GM23338 (cell line): Measurements from ENCODE around the gene ZMYND8. TPM values are rescaled to one million over a fixed set of nuclear protein-coding genes. Genes with fewer than 3 reads are reported as not detected.

Experiments used
- ATAC-seq: fragments of 200-7000 bp; cut with Tn5 transposase; 3 replicates; pipeline ENCODE4 v1.9.1; 2020
- DNase-seq: peaks from one replicate; pipeline ENCODE4 v3.0.0-alpha.2; 2015; ENCODE audit warnings: low spot score
- H2AFZ ChIP-seq: fragments of 200-600 bp; sonication (generic); 2 replicates; pipeline ENCODE4 v1.8.0; 2016; ENCODE audit warnings: antibody characterized with exemption, mild to moderate bottlenecking, moderate library complexity
- H3F3A ChIP-seq: fragments of 200-600 bp; sonication (generic); replicated peaks from 2 replicates; pipeline ENCODE4 v1.8.0; 2017; ENCODE audit warnings: antibody characterized with exemption, mixed run types, low read depth
- H3K27ac ChIP-seq: fragments of 200-600 bp; sonication (generic); 2 replicates; pipeline ENCODE4 v1.6.1; 2016; ENCODE audit warnings: low read depth
- H3K27me3 ChIP-seq: fragments of 200-600 bp; sonication (generic); 2 replicates; pipeline ENCODE4 v1.8.0; 2016; ENCODE audit warnings: mild to moderate bottlenecking, mixed run types, moderate library complexity; ENCODE audit not compliant: insufficient read depth
- H3K36me3 ChIP-seq: fragments of 200-600 bp; sonication (generic); 2 replicates; pipeline ENCODE4 v1.8.0; 2016; ENCODE audit warnings: mild to moderate bottlenecking; ENCODE audit not compliant: insufficient read depth
- H3K4me1 ChIP-seq: fragments of 200-600 bp; sonication (generic); 2 replicates; pipeline ENCODE4 v1.8.0; 2016; ENCODE audit warnings: mild to moderate bottlenecking, moderate library complexity; ENCODE audit not compliant: insufficient read depth
- H3K4me2 ChIP-seq: fragments of 200-600 bp; sonication (generic); 2 replicates; pipeline ENCODE4 v1.7.1; 2017; ENCODE audit warnings: mixed run types
- H3K4me3 ChIP-seq: fragments of 200-600 bp; sonication (generic); 2 replicates; pipeline ENCODE4 v1.6.1; 2016; ENCODE audit warnings: mixed run types
- H3K79me2 ChIP-seq: fragments of 200-600 bp; sonication (generic); replicated peaks from 2 replicates; pipeline ENCODE4 v1.8.0; 2017; ENCODE audit warnings: mild to moderate bottlenecking; ENCODE audit not compliant: insufficient read depth
- H3K9me2 ChIP-seq: fragments of 200-600 bp; sonication (generic); 2 replicates; pipeline ENCODE4 v1.8.0; 2017; ENCODE audit not compliant: insufficient read depth
- H4K20me1 ChIP-seq: fragments of 200-600 bp; sonication (generic); replicated peaks from 2 replicates; pipeline ENCODE4 v1.8.0; 2017; ENCODE audit warnings: mild to moderate bottlenecking; ENCODE audit not compliant: insufficient read depth
- H3K27ac Mint-ChIP-seq: 2 replicates; pipeline ENCODE4 v1.8.0; 2020; ENCODE audit warnings: inconsistent platforms, mild to moderate bottlenecking, moderate library complexity, mixed read lengths
- H3K27me3 Mint-ChIP-seq: 3 replicates; pipeline ENCODE4 v1.8.0; 2022; ENCODE audit warnings: low read depth, mild to moderate bottlenecking, moderate library complexity, mixed read lengths, inconsistent platforms; ENCODE audit not compliant: insufficient read depth, poor library complexity
- H3K36me3 Mint-ChIP-seq: 3 replicates; pipeline ENCODE4 v1.8.0; 2021; ENCODE audit warnings: low read depth, mild to moderate bottlenecking, inconsistent platforms, moderate library complexity, mixed read lengths
- H3K4me1 Mint-ChIP-seq: 3 replicates; pipeline ENCODE4 v1.8.0; 2020; ENCODE audit warnings: mild to moderate bottlenecking, inconsistent platforms, mixed read lengths
- H3K4me3 Mint-ChIP-seq: 3 replicates; pipeline ENCODE4 v1.8.0; 2021; ENCODE audit warnings: moderate library complexity, mild to moderate bottlenecking, inconsistent platforms, mixed read lengths
- H3K9me3 Mint-ChIP-seq: 3 replicates; pipeline ENCODE4 v1.8.0; 2020; ENCODE audit warnings: moderate library complexity, mild to moderate bottlenecking, inconsistent platforms, mixed read lengths
- CREB1 ChIP-seq: fragments of 250-450 bp; sonication (Bioruptor Pico); IDR thresholded peaks from 2 replicates; pipeline ENCODE4 v1.5.0; 2020; ENCODE audit warnings: low read depth, mild to moderate bottlenecking, moderate library complexity
- EZH2 ChIP-seq: fragments of 200-600 bp; sonication (generic); IDR thresholded peaks from one replicate; pipeline ENCODE4 v1.8.0; 2017; ENCODE audit warnings: antibody characterized with exemption, mild to moderate bottlenecking, low read depth; ENCODE audit not compliant: unreplicated experiment
- EZH2phosphoT487 ChIP-seq: fragments of 200-600 bp; sonication (generic); IDR thresholded peaks from one replicate; pipeline ENCODE4 v1.8.1; 2018; ENCODE audit warnings: antibody characterized with exemption; ENCODE audit not compliant: unreplicated experiment
- NANOG ChIP-seq: IDR thresholded peaks from 2 replicates; pipeline ENCODE4 v1.6.1; 2016; ENCODE audit warnings: antibody characterized with exemption, borderline replicate concordance
- STAT1 ChIP-seq: IDR thresholded peaks from one replicate; pipeline ENCODE4 v1.6.1; 2016; ENCODE audit warnings: antibody characterized with exemption; ENCODE audit not compliant: unreplicated experiment
- ZNF114 ChIP-seq: fragments of 250-450 bp; sonication (Bioruptor Pico); IDR thresholded peaks from 2 replicates; pipeline ENCODE4 v1.5.0; 2020; ENCODE audit warnings: mild to moderate bottlenecking, moderate library complexity
- polyA plus RNA-seq: library from polyadenylated mRNA; unstranded; fragments of >200 nt; fragmentation: Nextera tagmentation; extraction: Ambion mirVana; gene quantifications from 2 replicates; pipeline ENCODE4 v1.2.1, GENCODE V29; 2016
- total RNA-seq: library from RNA; depleted of rRNA; stranded (reverse); fragments of >200 nt; shearing (Covaris generic); gene quantifications from 2 replicates; pipeline ENCODE4 v1.2.3, GENCODE V29; 2014
- TF ChIP-seq, protein P1 (sequence below): IDR thresholded peaks from 2 replicates; pipeline ENCODE4 v1.6.1; 2016; ENCODE audit warnings: antibody characterized with exemption
- TF ChIP-seq, protein P2 (sequence below): IDR thresholded peaks from one replicate; pipeline ENCODE4 v1.6.1; 2018; ENCODE audit warnings: antibody characterized with exemption; ENCODE audit not compliant: unreplicated experiment
- TF ChIP-seq, protein P3 (sequence below), 2 experiments: fragments of 200-600 bp in 1 of 2; sonication (generic) in 1 of 2; conservative IDR thresholded peaks; 2 replicates each; pipeline versions ENCODE4 v1.5.1 to v1.6.1; 2016 to 2017; ENCODE audit warnings: antibody characterized with exemption in 2 of 2, low read depth in 2 of 2, mild to moderate bottlenecking in 2 of 2, moderate library complexity in 1 of 2

ZMYND8 gene
- total and polyA plus RNA-seq, 2 experiments from 2014 or later, result 70.9 to 128 TPM

DNA sequence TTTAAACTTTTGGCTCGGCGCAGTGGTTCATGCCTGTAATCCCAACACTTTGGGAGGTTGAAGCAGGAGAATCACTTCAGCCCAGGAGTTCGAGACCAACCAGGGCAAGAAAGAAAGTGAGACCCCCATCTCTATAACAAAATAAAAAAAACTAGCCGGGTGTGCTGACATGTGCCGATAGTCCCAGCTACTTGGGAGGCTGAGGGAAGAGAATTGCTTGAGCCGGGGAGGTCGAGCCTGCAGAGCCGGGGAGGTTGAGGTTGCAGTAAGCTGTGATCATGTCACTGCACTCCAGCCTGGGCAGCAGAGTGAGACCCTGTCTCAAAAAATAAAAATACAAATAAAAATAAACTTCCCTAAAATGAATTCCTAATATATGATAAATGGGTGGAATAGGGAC is 50.4 kb downstream of the ZMYND8 start (continued):
- TF ChIP-seq, protein P1, sequence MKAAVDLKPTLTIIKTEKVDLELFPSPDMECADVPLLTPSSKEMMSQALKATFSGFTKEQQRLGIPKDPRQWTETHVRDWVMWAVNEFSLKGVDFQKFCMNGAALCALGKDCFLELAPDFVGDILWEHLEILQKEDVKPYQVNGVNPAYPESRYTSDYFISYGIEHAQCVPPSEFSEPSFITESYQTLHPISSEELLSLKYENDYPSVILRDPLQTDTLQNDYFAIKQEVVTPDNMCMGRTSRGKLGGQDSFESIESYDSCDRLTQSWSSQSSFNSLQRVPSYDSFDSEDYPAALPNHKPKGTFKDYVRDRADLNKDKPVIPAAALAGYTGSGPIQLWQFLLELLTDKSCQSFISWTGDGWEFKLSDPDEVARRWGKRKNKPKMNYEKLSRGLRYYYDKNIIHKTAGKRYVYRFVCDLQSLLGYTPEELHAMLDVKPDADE, result no peak
- TF ChIP-seq, protein P2, sequence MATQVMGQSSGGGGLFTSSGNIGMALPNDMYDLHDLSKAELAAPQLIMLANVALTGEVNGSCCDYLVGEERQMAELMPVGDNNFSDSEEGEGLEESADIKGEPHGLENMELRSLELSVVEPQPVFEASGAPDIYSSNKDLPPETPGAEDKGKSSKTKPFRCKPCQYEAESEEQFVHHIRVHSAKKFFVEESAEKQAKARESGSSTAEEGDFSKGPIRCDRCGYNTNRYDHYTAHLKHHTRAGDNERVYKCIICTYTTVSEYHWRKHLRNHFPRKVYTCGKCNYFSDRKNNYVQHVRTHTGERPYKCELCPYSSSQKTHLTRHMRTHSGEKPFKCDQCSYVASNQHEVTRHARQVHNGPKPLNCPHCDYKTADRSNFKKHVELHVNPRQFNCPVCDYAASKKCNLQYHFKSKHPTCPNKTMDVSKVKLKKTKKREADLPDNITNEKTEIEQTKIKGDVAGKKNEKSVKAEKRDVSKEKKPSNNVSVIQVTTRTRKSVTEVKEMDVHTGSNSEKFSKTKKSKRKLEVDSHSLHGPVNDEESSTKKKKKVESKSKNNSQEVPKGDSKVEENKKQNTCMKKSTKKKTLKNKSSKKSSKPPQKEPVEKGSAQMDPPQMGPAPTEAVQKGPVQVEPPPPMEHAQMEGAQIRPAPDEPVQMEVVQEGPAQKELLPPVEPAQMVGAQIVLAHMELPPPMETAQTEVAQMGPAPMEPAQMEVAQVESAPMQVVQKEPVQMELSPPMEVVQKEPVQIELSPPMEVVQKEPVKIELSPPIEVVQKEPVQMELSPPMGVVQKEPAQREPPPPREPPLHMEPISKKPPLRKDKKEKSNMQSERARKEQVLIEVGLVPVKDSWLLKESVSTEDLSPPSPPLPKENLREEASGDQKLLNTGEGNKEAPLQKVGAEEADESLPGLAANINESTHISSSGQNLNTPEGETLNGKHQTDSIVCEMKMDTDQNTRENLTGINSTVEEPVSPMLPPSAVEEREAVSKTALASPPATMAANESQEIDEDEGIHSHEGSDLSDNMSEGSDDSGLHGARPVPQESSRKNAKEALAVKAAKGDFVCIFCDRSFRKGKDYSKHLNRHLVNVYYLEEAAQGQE, result no peak
- TF ChIP-seq NANOG, result no peak
- TF ChIP-seq, protein P3, sequence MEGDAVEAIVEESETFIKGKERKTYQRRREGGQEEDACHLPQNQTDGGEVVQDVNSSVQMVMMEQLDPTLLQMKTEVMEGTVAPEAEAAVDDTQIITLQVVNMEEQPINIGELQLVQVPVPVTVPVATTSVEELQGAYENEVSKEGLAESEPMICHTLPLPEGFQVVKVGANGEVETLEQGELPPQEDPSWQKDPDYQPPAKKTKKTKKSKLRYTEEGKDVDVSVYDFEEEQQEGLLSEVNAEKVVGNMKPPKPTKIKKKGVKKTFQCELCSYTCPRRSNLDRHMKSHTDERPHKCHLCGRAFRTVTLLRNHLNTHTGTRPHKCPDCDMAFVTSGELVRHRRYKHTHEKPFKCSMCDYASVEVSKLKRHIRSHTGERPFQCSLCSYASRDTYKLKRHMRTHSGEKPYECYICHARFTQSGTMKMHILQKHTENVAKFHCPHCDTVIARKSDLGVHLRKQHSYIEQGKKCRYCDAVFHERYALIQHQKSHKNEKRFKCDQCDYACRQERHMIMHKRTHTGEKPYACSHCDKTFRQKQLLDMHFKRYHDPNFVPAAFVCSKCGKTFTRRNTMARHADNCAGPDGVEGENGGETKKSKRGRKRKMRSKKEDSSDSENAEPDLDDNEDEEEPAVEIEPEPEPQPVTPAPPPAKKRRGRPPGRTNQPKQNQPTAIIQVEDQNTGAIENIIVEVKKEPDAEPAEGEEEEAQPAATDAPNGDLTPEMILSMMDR (conservative IDR thresholded peaks at IDR 0.05; ENCODE audit: low read depth in 2 of 2), result no peak
- no peak for TF ChIP-seq EZH2
- no peak for TF ChIP-seq STAT1
- TF ChIP-seq ZNF114 (CRISPR knock-in tag), result no peak
- TF ChIP-seq EZH2phosphoT487, result no peak
- no peak for TF ChIP-seq CREB1 (CRISPR knock-in tag)

DNA sequence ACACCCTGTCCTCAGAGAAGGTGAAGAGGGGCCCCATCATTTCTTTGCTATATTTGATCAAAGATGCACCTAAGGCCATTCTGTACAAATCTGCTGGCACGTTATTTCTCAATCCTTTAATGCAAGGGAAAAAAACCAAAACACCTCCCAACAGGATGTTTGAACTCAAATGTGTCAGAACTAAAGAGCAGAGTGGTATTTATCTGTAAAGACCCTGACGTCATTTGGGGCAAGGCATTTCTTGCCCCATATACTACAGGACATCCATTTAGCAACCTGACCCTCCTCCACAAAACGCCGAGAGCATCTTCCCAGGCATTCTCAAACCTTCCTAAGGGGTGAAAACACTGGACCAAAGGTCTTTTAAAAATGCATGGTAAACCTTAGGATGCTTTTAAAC is 50.8 kb downstream of the ZMYND8 start:
- Mint-ChIP-seq H3K27ac (peak overlapping the region; percentile 59; the same call in 1 of the 2 replicates), H3K9me3 (no peaks in the 10 kb centered on the region; the same call in 2 of the 3 replicates), H3K4me3 (no peak overlapping the region), H3K36me3 (peaks cover 89% of the 10 kb centered on the region), H3K4me1 (peaks cover 46% of the 10 kb centered on the region), H3K27me3 (peaks cover 24% of the 10 kb centered on the region)
- Histone ChIP-seq H3F3A (peaks cover 14% of the 10 kb centered on the region), H4K20me1 (peaks cover 8% of the 10 kb centered on the region), H3K27ac (peak overlapping the region; percentile 88), H3K79me2 (peaks cover 100% of the 10 kb centered on the region), H2AFZ (no peak overlapping the region), H3K36me3 (peaks cover 27% of the 10 kb centered on the region), H3K4me2 (no peak overlapping the region), H3K4me3 (no peak overlapping the region), H3K27me3 (no peaks in the 10 kb centered on the region), H3K9me2 (no peaks in the 10 kb centered on the region), H3K4me1 (peaks cover 39% of the 10 kb centered on the region)
- ATAC-seq, result no peak
- no peak for DNase-seq
- TF ChIP-seq, protein P3 (conservative IDR thresholded peaks at IDR 0.05; ENCODE audit: low read depth in 2 of 2), result no peak
- no peak for TF ChIP-seq EZH2
- no peak for TF ChIP-seq ZNF114 (CRISPR knock-in tag)
- TF ChIP-seq, protein P2, result no peak
